ENCODE data around the gene HSCB. TPM values are rescaled to one million over a fixed set of nuclear protein-coding genes. Genes with fewer than 3 reads are reported as not detected.
A peak's percentile ranks its signal among the peaks of the same experiment; 100 is the strongest.

Gene HSCB
- total and polyA plus RNA-seq, 9 of the 15 experiments (the other 6 are each of a cell fraction or from before 2014, with no cell fraction given), result 2.6 to 13.1 (median 8.6) TPM

- TF ChIP-seq UBTF (IDR thresholded peaks at IDR 0.05; ENCODE audit: borderline replicate concordance in 1 of 2, low read depth in 2 of 2, low read length in 2 of 2) (no peak), RERE (CRISPR knock-in tag; IDR thresholded peaks at IDR 0.05; ENCODE audit: borderline replicate concordance) (no peak), TFE3 (CRISPR knock-in tag; IDR thresholded peaks at IDR 0.05) (no peak), E2F8 (IDR thresholded peaks at IDR 0.05; ENCODE audit: low read depth, partially characterized antibody) (peak; percentile 73), TCF3 (CRISPR knock-in tag; IDR thresholded peaks at IDR 0.05) (peak; percentile 15), ZNF644 (tag; IDR thresholded peaks at IDR 0.05; ENCODE audit: low read depth) (no peak), HLTF (IDR thresholded peaks at IDR 0.05) (0 out of 2 replicates have a peak, but pooled peaks have one; percentile 32), PHF8 (IDR thresholded peaks at IDR 0.05; ENCODE audit: borderline replicate concordance, low read length) (peak; percentile 83; the same call in 1 of the 2 replicates), MBD2 (IDR thresholded peaks at IDR 0.05; ENCODE audit: borderline replicate concordance, low read depth) (peak; percentile 96), E2F5 (CRISPR knock-in tag; IDR thresholded peaks at IDR 0.05) (no peak), ASH1L (IDR thresholded peaks at IDR 0.05; ENCODE audit: borderline replicate concordance, low read depth, partially characterized antibody) (peak; percentile 92), ATF1 (CRISPR knock-in tag; IDR thresholded peaks at IDR 0.05) (no peak), ATF1 (tag; IDR thresholded peaks at IDR 0.05) (peak; percentile 95)
These were observed at the start of gene HSCB, which contains the start of gene CHEK2 (continued) for GRCh38 chr22:28741785-28742561.

All from K562 (cell line).